HT1080 (cell line): ENCODE measurements around the gene UBE2J2. TPM values are rescaled to one million over a fixed set of nuclear protein-coding genes. Genes with fewer than 3 reads are reported as not detected.

Experiments
- DNase-seq: peaks from one replicate; pipeline ENCODE4 v3.0.0-alpha.2; 2015; ENCODE audit warnings: low read depth
- total RNA-seq: library from RNA; depleted of rRNA; stranded (reverse); fragments of >200 nt; shearing (Covaris generic); gene quantifications from 2 replicates; pipeline ENCODE4 v1.2.3, GENCODE V29; 2014

UBE2J2 gene
- total RNA-seq, 1 experiment from 2014 or later, result 139 TPM

DNA sequence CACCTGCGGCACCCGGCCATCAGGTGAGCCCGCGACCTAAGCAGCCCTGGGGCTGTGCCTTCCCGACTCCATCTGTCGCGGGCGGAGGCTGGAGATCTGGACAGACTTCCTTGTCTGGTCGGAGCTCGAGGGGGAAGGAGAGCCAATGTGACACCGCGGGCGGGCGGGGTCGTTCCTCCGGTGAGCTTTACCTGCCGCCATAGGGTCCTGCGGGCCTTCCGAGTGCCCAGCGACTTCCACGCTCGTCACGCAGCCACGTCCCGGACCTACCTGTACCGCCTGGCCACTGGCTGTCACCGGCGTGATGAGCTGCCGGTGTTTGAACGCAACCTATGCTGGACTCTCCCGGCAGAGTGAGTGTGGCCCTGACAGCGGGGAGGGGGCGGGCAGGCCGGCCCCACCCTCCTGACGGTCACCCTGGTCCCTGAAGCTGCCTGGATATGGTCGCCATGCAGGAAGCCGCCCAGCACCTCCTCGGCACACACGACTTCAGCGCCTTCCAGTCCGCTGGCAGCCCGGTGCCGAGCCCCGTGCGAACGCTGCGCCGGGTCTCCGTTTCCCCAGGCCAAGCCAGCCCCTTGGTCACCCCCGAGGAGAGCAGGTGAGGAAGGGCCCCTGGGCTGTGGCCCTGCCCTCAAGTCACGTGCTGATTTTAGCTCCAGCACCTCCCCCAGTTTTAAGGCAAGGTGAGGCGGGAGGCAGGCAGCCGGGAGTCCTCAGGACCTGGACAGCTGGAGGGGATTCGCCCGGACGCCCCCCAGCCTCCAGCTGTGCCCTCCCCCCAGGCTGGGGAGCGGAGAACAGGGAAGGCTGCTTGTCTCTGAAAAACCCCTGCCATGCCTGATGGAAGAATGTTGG lies 35.8 kb upstream of the UBE2J2 start:
- no peak for DNase-seq

DNA sequence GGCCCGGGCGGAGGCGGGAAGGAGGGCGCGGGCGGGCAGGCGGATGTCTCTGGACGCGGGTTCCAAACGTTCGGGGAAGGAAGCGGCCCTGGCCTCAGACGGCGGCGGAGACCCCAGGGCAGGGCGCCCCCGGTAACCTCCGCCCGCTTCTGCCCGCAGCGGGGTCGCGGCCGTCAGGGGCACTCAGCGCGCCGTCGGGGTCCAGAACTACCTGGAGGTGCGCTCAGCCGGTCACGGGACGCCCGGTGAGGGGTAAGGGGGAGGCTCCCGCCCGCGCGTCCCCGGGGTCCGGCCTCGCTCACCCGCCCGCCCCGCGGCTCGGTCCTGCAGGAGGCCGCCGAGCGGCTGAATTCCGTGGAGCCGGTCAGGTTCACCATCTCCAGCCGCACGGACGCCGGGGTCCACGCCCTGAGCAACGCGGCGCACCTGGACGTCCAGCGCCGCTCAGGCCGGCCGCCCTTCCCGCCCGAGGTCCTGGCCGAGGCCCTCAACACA lies 35.1 kb upstream of the UBE2J2 start:
- DNase-seq, result no peak

DNA sequence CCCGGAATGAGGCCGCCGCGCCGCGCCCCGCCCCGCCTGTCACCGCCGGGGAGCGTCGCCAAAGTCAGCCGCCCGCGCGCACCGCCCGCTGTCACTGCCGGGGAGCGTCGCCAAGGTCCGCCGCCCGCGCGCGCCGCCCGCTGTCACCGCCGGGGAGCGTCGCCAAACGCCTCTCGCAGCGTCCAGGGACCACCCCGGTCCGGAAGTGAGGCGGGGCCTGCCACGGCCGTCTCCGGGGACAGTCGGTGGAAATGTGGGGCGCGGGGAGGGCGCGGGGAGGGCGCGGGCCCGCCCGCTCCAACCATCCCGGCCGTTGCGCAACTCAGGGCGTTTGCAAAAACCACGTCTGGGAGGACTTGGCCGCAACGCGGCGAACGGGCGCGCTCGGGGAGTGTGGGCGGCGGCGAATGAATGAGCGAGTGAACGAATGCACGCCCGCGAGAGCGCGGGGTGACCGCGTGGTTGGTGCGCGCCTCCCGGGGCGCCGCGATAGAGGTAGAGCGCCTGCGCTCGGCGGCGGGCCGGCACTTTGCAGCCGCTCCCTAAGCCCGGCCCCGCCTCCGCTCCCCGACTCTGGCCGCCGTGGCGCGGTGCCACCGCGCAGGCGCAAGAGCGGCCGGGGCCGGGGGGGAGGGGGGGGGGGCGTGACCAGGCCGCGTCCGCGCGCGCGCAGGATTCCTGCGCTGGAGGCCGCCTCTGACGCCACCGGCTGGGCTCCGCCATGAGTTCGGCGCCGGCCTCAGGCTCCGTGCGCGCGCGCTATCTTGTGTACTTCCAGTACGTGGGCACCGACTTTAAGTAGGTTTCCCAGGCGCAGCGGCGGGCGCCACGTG lies 34.5 kb upstream of the UBE2J2 start, which contains the start of the genes ACAP3 and PUSL1:
ACAP3 (minus strand) TSS at position 8 of the 833 bp plus-strand sequence. CDS start 115 bp downstream, outside the sequence.
PUSL1 (plus strand) TSS at position 675 of the 833 bp plus-strand sequence; CDS start at position 722, 47 bp downstream.
- DNase-seq, result peak; percentile 88

DNA sequence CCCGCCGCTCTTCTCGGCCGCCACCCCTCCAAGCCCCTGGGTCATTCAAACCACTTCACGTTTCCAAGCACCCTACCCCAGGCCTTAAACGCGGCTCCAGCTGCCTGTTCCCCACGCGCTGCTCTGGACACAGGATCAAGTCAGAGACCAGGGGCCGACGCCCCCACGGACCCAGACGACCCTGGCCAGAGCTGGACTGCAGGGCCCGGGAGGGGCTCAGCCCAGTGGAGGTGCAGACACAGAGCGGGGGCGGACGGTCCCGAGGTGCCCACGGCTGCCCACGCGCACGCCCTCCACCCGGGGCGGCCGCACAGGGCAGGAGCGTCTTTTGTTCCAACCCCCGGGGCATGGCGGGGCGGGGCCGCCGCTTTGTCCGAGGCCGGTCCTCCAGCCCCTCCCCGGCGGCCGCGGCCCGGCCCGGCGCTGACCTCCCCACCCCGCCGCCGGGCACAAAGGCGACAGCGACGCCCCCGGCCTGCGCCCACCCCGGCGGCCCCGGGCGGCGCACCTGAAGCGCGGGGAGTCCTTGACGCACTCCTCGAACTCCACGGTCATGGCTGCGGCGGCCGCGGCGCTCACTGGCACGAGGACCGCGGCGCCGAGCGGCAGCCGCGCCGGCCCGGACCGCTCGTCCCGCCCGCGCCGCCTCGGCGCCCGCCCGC lies 33.7 kb upstream of the UBE2J2 start:
- no peak for DNase-seq

DNA sequence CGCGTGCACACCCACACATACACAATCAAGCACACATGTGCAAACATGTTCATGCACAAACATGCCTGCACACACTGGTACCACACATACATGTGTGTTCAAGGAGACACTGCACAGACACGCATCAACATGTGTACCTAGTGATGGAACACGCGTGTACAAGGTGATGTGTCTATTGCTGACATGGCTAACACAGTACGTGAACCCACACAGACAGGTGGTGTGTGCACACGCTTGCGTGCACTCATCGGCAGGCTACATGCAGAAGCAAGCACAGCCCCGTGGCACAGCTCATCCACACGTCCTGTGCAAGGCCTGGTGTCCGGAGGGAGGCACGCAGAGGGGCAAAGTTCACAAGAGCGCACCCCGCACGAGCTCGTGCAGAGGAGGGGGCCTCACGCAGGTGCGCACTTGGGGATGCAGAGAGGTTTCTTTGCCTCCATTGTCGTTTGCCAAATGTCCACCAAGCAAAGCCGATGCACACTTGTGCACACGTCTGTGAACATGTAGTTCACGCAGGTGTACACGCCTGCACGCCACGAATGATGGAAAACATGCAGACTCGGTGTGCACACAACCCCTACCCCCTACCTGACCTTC lies 33.1 kb upstream of the UBE2J2 start:
- no peak for DNase-seq

DNA sequence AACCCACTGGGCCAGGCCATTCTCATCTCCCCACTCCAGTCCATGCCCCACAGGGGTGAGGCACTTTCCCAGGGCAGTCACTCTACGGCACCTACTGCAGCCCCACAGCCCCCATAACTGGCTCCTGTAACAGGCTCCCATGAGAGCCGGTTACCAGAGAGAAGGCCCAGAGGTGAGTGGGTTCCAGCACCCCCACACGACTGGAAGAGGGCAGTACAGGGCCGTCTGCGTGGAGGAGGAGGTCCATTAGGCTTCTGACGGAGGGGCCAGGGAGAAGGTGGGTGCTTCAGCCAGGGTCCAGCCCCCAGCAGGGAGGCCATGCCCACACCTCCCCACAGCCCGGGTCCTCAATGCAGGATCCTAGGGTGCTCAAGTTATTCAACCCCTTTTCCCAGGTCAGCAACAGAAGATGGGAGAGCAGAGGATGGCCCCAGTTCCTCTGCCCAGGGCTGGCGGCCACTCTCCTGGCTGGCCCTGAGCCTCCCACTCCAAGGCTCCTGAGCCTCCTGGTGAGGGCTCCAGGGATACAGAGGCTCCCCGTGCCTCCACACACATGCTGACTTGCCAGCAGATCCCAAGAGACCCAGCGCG lies 32.5 kb upstream of the UBE2J2 start:
- no peak for DNase-seq

DNA sequence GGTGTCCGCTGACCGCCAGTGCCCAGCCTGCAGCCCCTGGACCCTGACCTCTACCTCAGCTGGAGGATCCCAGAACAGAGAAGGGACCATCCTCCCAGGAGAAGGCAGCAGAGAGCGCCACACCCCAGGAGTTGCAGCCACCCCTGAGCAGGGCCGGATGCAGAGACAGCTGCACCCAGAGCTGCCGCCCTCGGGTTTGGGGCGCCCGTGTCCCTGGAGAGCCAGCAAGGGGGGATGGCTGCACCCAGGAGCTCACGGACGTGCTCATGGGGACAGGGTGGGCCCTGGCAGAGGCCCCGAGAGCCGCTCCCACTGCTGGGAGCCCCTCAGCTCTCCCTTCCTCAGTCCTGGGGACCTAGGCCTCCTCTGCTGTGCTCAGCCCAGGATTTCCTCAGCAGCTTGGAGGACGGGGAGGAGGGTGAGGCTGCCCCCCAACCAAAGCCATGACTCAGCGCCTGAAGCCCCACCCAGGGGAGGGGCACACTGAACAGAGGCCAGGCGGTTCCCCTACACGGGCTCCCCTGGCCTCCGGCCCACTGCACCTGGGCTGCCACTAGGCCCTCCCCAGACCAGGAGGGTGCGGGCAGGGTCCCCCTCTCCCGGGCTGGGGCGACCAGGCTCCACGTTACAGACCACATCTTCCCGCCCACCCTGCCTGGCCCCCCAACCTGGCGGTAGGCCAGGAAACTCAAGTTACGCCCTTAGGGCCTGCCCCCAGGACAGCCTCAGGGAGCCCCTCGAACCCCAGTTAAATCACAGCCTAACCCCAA lies 31.8 kb upstream of the UBE2J2 start:
- peak; percentile 87 for DNase-seq

DNA sequence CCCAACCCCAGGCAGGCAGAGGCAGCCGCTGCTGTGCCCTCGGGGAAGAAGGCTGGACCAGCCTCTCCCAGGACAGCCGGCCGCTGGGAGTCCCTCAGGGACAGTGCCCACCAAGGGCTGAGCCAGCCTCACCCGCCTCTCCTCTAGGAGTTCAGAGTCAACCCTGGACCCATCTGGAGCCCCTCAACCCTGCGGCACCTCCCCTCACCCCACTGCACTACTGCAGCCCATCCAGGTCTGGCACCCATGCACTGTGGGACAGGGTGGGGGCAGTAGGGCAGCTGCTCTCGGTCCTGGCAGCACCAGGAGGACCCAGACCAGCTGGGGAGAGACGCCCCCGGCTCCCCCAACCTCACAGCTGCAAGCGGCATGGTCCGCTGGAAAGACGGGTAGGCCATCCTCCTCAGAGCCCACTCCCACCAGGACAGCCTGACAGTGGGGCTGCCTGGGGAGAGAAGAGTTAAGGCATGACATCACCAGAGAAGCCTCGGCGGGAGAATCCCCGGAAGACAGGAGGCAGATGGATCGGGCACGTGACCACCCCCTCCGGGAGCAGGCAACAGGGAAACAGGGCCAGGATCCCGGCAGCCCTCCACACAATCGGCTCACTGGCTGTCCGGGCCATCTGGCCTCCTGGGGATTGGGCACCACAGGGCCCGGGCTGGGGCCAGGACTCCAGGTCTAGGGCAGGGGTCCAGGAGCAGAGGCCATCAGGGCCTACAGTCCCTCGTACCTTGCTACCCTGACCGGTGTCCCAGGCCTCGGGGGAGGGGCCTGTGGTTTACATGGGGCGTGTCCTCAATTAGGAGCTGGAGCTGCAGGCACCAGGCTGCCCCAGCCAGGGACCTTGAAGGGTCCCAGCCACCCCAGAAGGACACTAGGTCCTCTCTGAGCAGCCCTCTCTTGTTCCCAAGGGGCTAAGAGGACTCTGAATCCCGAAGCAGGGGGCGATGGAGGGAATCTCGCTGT lies 31.0 kb upstream of the UBE2J2 start:
- DNase-seq, result no peak

DNA sequence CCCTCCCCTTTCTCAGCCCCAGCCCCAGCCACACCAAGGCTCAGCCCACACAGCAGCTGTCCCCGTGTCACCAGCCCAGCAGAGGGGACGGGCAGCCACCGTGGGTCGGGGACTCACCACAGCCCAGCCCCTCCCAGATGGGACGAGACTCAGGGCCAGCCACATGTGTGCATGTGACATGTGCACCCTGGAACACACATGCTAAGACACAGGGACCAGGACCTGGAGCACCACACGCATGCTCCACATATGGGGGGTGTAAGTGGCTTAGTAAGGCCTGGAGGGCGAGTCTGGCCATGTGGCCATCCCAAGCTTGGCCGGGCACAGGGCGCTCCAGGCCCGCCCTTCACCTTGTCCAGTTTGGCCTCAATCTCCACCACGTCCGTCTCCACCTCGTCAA lies 30.1 kb upstream of the UBE2J2 start:
- DNase-seq, result no peak

DNA sequence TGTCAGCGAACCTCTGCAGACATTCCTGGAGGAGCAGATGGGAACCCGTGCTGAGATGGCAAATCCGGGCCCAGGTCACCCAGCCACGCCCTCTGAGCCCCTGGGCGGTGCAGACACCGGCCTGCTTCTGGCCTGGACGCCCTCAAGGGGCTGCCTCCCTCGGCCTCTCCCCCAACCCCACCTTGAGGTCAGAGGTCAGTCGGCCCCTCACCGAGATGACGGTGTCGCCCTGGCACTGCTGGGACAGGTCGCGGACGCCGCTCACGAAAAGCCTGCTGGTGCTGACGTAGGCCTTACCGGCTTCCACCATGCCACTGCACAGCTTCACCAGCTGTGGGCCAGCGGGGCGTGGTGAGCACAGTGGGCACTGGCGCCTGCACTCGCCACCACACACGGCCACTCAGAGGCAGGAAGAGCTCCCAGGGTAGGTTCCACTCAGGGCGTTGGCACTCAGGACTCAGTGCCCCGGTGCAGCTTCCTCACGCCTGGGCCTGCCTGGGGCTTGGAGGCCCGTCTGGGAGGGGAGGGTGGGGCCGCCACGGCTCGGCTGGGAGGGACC lies 29.4 kb upstream of the UBE2J2 start:
- no peak for DNase-seq

DNA sequence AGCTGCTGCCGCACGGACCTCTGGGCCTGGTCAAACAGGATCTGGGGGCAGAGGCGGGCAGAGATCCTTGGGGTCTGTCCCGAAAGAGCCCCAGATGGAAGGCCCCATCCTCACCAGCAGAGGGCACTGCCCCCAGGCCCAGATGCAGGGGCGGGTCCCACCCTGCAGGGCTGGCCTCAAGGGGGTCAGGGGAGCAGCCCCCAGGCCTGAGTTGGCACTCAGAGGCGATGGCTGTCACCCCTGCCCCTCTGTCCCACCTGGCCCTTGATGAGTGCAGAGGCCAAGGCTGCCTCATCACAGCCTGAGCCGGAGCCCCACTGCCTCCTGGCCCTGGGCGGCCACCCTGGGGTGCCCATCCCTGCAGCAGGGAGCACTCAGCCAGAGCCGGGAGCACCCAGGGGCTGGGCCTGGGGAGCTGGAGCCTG lies 28.4 kb upstream of the UBE2J2 start:
- no peak for DNase-seq

DNA sequence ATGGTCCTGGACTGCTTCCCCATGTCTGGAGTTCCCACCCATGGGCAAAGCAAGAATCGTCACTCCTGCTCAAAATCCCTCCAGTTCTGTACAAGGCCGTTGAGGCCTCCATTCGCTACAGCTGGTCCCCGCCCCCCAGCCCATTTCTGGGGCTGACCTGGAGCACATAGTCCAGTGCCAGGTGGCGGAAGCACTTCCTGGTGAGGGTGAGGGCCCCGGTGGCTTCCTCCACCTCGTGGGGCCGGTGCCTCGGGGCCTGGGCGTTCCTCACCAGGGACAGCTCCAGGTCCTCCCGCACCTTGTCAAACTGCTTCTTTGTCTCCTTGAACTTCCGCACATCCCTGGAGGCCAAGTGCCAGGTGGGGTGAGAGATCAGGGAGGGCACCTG lies 26.7 kb upstream of the UBE2J2 start:
- DNase-seq, result no peak

DNA sequence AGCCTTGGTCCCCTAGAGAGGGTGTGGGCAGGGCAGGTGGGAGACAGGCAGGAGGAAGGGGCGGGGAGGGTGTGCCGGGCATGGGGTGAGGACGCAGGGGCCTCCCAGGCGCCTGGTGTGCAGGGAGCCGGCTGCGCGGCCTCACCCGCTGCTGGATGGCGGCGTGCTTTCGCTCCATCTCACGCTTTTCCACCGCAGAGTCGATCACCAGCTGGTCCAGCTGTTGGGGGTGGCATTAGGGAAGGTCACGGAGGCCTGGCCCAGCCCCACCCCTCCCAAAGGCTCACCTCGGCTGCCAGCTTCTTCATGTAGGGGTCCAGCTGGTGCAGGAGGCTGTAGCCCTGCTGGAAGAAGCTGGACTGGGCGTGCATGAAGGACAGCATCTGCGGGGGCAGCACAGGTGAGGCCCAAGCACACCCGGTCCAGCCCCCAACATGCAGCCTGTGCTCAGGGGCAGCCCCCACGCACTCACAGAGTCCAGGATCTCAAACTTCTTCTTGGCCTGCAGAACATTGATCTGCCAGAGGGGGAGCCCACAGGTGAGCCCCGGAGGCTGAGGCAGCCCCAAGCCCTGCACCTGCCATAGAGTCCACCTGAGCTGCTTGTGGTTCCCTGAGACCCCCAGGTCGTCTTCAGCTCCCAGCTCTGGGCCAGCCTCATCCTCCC lies 26.2 kb upstream of the UBE2J2 start:
- DNase-seq, result no peak

DNA sequence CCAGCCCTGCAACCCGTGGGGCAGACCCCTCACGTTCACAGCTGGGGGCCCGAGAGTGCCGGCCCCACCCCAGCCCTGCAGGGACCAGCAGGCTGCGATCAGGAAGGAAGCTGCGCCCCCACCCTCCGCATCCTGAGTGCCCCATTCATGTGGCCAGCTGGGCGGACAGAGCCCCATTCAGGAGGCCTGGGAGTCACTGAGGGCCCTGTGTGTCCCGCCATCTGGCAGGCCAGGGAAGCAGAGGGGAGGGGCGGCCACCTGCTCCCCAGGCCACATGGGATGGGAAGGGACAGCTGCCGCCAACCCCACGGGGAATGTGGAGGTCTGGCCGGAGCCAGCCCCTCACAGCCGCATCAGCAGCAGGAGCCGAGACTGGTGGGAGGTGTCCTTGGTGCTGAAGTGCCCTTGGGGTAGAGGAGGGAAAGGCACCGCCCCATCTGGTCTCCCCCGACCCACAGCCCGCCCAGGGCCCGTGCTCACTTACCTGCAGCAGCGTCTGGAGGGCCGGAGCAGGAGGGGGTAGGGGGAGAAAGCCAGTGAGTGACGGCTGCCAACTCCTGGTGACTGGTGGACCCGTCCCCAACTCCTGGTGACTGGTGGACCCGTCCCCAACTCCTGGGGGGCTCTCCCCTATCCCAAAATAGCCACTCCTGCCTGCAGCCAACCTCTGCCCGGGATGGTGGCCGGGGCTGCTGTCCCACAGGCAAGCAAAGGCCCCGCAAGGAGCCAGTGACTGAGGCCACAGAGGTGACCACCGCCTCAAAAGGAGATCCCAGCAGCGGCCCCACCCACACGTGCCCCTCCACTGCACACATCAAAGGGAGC lies 25.4 kb upstream of the UBE2J2 start:
- no peak for DNase-seq

DNA sequence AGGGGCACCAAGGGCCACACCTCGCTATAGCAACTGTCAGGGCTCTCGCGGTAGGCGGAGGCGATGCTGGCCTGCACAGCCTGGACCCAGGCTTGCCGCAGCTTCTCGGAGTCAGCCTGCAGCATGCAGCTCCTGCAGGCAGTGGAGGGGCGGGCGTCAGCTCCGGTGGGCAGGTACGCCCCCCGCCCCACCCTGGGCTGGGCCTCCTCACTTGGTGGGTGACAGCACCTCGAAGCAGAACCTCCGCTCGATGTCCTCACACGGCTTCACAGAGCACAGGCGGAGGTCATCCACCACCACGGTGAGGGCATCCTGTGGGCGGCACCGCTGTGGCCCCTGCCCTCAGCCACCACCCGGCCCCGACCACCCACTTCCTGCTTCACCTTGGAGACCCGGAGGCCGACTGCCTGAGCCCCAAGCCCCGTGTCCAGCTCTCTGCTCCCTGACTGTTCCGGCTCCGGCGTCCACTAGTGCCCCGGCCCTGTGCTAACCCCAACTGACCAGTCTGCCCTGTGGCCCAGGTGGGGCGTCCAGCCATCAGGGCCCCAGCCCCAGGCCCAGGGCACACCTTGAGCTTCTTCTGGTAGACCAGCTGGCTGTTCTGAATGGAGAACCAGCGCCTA lies 24.3 kb upstream of the UBE2J2 start:
- DNase-seq, result no peak
